HG02840 (cell line): ENCODE data around the gene KATNB1.
"Not testable (repeated sequence)": the region's sequence is repeated elsewhere in the genome, so short reads cannot be mapped to it uniquely, and the experiment has no call there.

ENCODE experiments used
- ATAC-seq: cut with Tn5 transposase; IDR thresholded peaks from one replicate; pipeline ENCODE4 v1.9.1; 2021; ENCODE audit warnings: mild to moderate bottlenecking, moderate library complexity, moderate number of reproducible peaks; ENCODE audit not compliant: unreplicated experiment, low FRiP score

Gene KATNB1

DNA sequence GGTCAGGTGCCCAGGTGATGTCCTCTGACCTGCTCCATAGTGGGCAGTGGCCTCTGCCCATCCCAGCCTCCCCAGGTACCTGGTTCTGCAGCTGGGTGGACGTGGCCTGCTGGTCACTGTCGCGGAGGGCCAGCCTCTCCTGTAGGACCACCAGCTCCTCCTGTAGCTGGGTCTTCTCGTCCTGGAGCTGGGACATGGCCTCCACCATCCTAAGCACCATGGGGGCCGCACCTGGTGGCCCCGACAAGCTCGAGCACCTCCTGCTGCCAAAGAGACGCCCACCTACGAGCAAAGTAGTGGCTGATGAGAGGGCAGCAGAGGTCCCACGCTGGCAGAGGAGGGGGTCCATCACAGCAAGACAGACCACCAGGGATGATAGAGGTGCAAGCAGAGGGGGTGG is 49.8 kb downstream of the KATNB1 start:
- no peak for ATAC-seq

DNA sequence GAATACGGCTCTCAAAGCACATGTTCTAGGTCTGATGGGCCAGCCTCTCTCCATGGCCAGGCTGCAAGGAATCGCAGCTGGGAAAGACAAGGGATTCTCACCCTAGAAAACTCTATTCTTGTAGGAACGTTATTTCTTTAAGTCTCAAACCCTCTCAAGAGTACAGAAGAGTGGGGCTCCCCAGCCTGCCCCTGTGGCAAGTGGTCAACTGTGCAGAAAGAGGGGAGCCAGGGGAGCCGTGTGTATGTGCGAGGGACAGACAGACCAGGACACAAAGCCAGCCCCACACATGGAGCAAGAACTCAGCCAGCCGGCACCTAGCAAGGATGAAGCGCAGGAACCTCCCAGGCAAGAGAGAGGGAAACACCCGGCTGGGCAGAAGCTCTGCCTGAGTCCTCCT is 50.4 kb downstream of the KATNB1 start:
- ATAC-seq = no peak

- ATAC-seq = no peak
Measured at GRCh38 chr16:57786632-57787518, 51.3 kb downstream of the KATNB1 start.

DNA sequence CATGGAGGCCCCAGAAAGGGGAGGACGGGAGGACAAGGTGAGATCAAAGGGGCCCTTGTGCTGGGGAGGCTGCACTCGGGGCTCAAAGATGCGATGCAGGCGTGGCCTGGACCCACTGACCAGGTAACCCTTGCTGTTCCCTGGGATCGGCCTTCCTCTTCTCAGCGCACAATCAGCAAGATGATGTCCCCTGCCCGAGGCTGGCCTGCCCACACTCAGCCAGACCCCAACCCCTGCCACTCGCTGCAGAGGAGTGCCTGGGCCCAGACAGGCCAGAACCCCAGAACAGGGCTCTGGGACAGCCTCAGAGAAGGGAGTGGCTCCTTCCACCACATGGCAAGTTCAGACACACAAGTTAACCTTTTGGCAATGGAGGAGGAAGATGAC is 51.9 kb downstream of the KATNB1 start:
- no peak for ATAC-seq

- no peak for ATAC-seq
Measured at GRCh38 chr16:57788252-57788841, 52.8 kb downstream of the KATNB1 start.

GRCh38 chr16:57788951-57789350 is 53.4 kb downstream of the KATNB1 start:
- ATAC-seq = no peak

GRCh38 chr16:57791195-57791892 is 55.8 kb downstream of the KATNB1 start:
- no peak for ATAC-seq

GRCh38 chr16:57791893-57792461 is 56.4 kb downstream of the KATNB1 start:
- ATAC-seq = no peak

GRCh38 chr16:57794849-57795430 is 59.4 kb downstream of the KATNB1 start:
- ATAC-seq = no peak

DNA sequence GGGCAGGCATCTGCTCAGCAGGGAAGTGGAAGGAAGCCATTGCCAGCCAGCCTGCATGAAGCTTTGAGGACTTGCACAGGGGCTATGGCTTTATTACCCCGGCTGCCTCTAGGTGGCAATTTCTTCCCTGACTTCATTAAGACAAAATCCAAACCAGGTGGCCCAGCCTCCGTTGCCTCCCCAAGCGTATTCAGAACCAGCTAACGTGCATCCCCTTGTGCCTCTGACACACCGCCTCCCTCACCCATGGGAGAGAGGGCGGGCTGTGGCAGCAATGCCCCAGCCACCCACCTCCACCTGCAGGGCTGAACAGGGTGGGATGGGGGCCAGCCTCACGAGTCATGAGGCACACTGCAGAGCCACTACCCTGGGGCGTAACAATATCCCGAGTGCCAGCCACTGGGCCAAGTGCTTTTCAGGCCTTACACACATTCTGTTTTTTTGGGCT is 59.9 kb downstream of the KATNB1 start:
- ATAC-seq = no peak

DNA sequence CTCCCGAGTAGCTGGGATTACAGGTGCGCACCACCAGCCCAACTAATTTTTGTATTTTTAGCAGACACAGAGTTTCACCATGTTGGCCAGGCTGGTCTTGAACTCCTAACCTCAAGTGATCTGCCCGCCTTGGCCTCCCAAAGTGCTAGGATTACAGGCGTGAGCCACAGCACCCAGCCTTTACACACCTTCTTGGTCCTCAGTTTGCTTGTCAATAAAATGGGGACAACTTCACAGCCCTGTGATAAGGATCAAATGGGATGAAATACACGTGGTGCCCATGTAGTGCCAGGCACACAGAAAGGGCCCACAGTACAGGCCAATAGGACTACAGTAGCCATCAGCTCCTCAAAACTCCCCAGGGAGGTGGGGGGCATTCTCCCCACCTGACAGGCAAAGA is 60.4 kb downstream of the KATNB1 start:
- ATAC-seq = not testable (repeated sequence)

GRCh38 chr16:57797216-57797525 is 61.6 kb downstream of the KATNB1 start:
- no peak for ATAC-seq

GRCh38 chr16:57797526-57798266 is 62.1 kb downstream of the KATNB1 start:
- no peak for ATAC-seq

DNA sequence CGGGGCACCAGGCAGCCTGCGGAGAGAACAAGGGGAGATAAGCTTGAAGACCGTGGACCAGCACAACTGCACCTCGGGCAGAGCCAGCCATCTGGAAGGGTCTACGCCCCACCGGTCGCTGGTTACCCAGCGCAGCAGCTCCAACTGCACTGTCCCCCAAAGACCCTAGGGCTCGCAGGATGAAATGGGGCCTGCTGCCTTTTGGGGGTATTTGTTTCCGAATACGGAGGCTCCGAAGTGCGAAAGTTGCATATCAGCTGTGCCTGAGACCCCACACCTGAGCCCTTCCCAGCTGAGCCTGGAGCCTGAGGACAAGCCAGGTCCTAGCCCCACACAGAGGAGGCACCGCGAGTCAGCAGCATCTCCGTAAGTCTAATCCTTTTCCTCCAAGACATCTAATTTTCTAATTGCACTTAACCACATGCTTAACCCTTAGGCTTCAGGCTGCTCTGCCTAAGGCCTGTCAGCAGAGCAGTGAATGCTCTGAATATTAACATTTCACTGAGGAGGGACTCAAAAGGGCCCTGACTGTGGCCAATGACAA is 62.8 kb downstream of the KATNB1 start:
- no peak for ATAC-seq

DNA sequence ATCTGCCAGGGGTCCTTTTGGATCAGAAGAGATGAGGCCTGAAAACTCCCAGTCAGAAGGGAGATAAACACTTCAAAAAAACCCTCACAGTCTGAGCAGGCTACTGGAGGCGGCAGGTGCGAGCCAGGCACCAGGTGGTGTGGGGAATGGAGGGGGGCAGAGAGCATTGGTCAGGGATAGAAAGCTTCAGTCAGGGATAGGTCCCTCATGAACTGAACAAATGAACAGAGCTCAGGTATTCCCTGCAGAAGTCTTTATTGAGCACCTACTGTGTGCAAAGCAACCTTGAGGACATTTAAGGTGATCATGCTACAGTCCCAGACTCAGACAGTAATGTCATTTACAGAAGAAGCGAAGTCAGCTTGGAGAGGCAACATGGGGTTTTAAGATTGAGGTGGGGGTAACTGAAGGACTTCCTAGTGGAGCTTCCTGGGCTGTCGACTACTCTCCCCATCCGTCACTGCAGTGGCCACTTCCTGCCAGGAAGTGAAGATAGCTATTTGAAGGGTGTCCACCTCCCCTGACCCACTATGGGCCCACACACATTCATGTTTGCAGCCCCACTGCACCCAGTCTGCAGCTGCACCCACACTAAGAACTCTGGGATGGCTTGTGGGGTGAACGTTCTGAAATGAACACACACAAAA is 63.5 kb downstream of the KATNB1 start:
- no peak for ATAC-seq

- ATAC-seq = no peak
Measured at GRCh38 chr16:57799600-57800199, 64.1 kb downstream of the KATNB1 start.

DNA sequence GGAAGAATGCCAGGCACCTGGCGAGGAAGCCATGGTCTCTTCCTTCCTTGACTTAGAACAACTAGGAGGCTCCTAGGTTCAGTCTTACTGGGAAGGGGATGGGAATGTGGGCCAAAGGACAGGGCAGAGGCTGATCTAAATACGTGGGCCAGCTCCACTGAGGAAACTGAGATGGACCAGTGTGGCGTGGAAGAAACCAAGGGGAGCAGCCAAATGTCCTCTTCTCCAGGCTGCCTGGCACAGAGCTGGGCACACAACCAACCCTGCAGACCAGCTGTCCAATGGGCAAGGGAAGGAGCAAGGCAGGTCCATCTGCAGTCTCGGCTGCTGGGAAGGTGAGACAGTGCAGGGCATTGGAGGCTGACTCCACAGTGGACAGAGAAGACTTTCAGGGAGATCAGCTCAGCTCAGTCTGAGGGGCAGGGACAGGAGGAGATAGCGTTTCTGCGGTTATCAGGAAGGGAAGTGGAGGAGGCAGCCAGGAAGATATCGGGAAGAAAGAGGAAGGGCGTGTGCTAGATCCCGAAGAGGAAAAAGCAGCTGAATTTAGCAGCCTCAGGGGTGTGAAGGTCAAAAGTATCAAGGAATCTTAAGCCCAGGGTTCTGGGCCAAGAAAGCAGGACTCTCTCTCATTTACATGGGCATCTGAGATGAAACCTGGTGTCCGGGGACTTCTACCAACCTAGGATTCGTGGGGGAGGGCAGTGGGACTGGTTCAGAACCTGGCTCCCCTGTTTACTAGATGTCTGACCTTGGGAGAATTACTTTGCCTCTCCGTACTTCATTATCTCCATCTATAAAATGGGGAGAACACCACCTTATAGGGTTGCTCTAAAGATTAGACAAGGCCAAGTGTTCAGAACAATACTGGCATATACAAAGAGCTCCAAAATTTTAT is 64.9 kb downstream of the KATNB1 start:
- ATAC-seq = no peak
